Measurements from ENCODE around the gene LMO1.

- no peak for TF ChIP-seq TAF1 (IDR thresholded peaks at IDR 0.05; ENCODE audit: low read depth)
- no peak for TF ChIP-seq CREB1 (IDR thresholded peaks at IDR 0.05; ENCODE audit: low read depth)
- no peak for TF ChIP-seq MAX (IDR thresholded peaks at IDR 0.05)
- no peak for TF ChIP-seq EP300 (IDR thresholded peaks at IDR 0.05; ENCODE audit: borderline replicate concordance)
- TF ChIP-seq EGR1 (IDR thresholded peaks at IDR 0.05) = no peak
Observed at GRCh38 chr11:8287297-8287696, 23.6 kb upstream of the LMO1 start.

All from Ishikawa (cell line).